Lower leg skin (tissue), 4 donors: ENCODE results near the gene AGBL1. TPM values are rescaled to one million over a fixed set of nuclear protein-coding genes. Genes with fewer than 3 reads are reported as not detected.

Source experiments
- DNase-seq, 2 donors: peaks; one replicate each; pipeline ENCODE4 v3.0.0-alpha.2; 2019; ENCODE audit warnings: low spot score in 2 of 2
- H3K4me3 ChIP-seq: fragments of 200-600 bp; sonication (generic); 2 replicates; pipeline ENCODE4 v1.5.1; 2017; ENCODE audit warnings: mild to moderate bottlenecking, low read depth; ENCODE audit not compliant: poor library complexity, severe bottlenecking
- CTCF ChIP-seq, 3 donors: fragments of 450-650 bp; IDR thresholded peaks; one replicate each; pipeline ENCODE4 v1.5.1; 2016; ENCODE audit warnings: antibody characterized with exemption in 3 of 3, mild to moderate bottlenecking in 3 of 3, moderate library complexity in 2 of 3
- POLR2A ChIP-seq, 2 donors: fragments of 450-650 bp; IDR thresholded peaks; one replicate each; pipeline ENCODE4 v1.6.1; 2016 to 2017; ENCODE audit warnings: antibody characterized with exemption in 2 of 2, mild to moderate bottlenecking in 1 of 2, moderate library complexity in 1 of 2
- WGBS, 2 donors: methylation state at CpG; one replicate each; pipeline ENCODE4 v1.1.5; 2018; 5-methylcytosine and 5-hydroxymethylcytosine counted together
- intact Hi-C: fragments of 100-400 bp; cut with DNase I; formaldehyde crosslinking; loops from one replicate; pipeline ENCODE4 v1.15.0; 2023; ENCODE audit warnings: low total_unique reads
- total RNA-seq, 4 donors: library from RNA; depleted of rRNA; stranded (reverse); fragments of >200 nt; gene quantifications; one replicate each; pipeline ENCODE4 v1.1.0, GENCODE V29; 2016

AGBL1 gene
- total RNA-seq, 4 donors from 2014 or later: 0.13 to 0.91 TPM; not detected in 2

- no peak overlapping the region for H3K4me3 ChIP-seq
- DNase-seq: no peak
- WGBS, 2 donors: 82 to 83% methylated on average over 2 of the region's 2 CpGs
- intact Hi-C loops: no loop called here
- TF ChIP-seq POLR2A (IDR thresholded peaks at IDR 0.05) (no peak), CTCF (IDR thresholded peaks at IDR 0.05) (no peak)
Observed at GRCh38 chr15:86296769-86297168, 217.1 kb downstream of the AGBL1 start.

- 52 to 59% methylated on average over 4 of the region's 4 CpGs for WGBS, 2 donors
- no peak for TF ChIP-seq POLR2A (IDR thresholded peaks at IDR 0.05)
- no peak for TF ChIP-seq CTCF (IDR thresholded peaks at IDR 0.05)
- no peak for DNase-seq
- intact Hi-C loops: no loop called here
- no peak overlapping the region for H3K4me3 ChIP-seq
Observed at GRCh38 chr15:86300390-86301125, 220.9 kb downstream of the AGBL1 start.

GRCh38 chr15:86311568-86312280, 232.1 kb downstream of the AGBL1 start:
- intact Hi-C loops: no loop called here
- DNase-seq: no peak
- WGBS, 2 donors: 76 to 81% methylated on average over 9 of the region's 9 CpGs
- TF ChIP-seq POLR2A (IDR thresholded peaks at IDR 0.05) (no peak), CTCF (IDR thresholded peaks at IDR 0.05) (no peak)
- H3K4me3 ChIP-seq: no peak overlapping the region

- TF ChIP-seq POLR2A (IDR thresholded peaks at IDR 0.05): no peak
- TF ChIP-seq CTCF (IDR thresholded peaks at IDR 0.05): no peak
- intact Hi-C loops: no loop called here
- WGBS, 2 donors: 59 to 70% methylated on average over 4 of the region's 4 CpGs
- H3K4me3 ChIP-seq: no peak overlapping the region
- no peak for DNase-seq
Observed at GRCh38 chr15:86312486-86312885, 232.8 kb downstream of the AGBL1 start.

GRCh38 chr15:86316216-86316615, 236.5 kb downstream of the AGBL1 start:
- no peak overlapping the region for H3K4me3 ChIP-seq
- 63 to 72% methylated on average over 8 of the region's 8 CpGs for WGBS, 2 donors
- intact Hi-C loops: no loop called here
- no peak for DNase-seq
- TF ChIP-seq POLR2A (IDR thresholded peaks at IDR 0.05) (no peak), CTCF (IDR thresholded peaks at IDR 0.05) (no peak)
